Breast epithelium (tissue), 4 donors: ENCODE measurements around the gene MBD3L1. TPM values are rescaled to one million over a fixed set of nuclear protein-coding genes. Genes with fewer than 3 reads are reported as not detected.

Source experiments
- DNase-seq, 2 donors: peaks; one replicate each; pipeline ENCODE4 v3.0.0-alpha.2; 2019; ENCODE audit warnings: low spot score in 2 of 2
- H3K27ac ChIP-seq, 2 donors: fragments of 200-600 bp; sonication (generic) in 1 of 2; one replicate each; pipeline ENCODE4 v1.5.1; 2016 to 2019; ENCODE audit warnings: mild to moderate bottlenecking in 1 of 2
- H3K27me3 ChIP-seq, 2 donors: fragments of 200-600 bp; sonication (generic) in 1 of 2; one replicate each; pipeline versions ENCODE4 v1.5.1 to v1.6.0; 2017 to 2019; ENCODE audit warnings: control low read depth in 1 of 2, mild to moderate bottlenecking in 1 of 2
- H3K36me3 ChIP-seq: fragments of 200-600 bp; one replicate; pipeline ENCODE4 v1.5.1; 2019
- H3K4me1 ChIP-seq, 2 donors: fragments of 200-600 bp; sonication (generic); one replicate each; pipeline ENCODE4 v1.5.1; 2016 to 2019; ENCODE audit warnings: control low read depth in 1 of 2
- H3K4me3 ChIP-seq, 3 donors: fragments of 200-600 bp; sonication (generic); 1 replicate in 2 of 3; 2 replicates in 1 of 3; pipeline ENCODE4 v1.5.1; 2016 to 2019; ENCODE audit warnings: mild to moderate bottlenecking in 3 of 3, moderate library complexity in 2 of 3
- H3K9me3 ChIP-seq, 2 donors: fragments of 200-600 bp; sonication (generic) in 1 of 2; one replicate each; pipeline ENCODE4 v1.5.1; 2016 to 2019; ENCODE audit warnings: control low read depth in 1 of 2
- CTCF ChIP-seq, 3 donors: fragments of 450-650 bp; IDR thresholded peaks; one replicate each; pipeline ENCODE4 v1.5.1; 2016 to 2017; ENCODE audit warnings: antibody characterized with exemption in 3 of 3, mild to moderate bottlenecking in 3 of 3, moderate library complexity in 3 of 3
- POLR2A ChIP-seq: fragments of 450-650 bp; IDR thresholded peaks from one replicate; pipeline ENCODE4 v1.6.1; 2016; ENCODE audit warnings: antibody characterized with exemption, mild to moderate bottlenecking, moderate library complexity
- POLR2AphosphoS5 ChIP-seq, 3 donors: sonication (generic); formaldehyde crosslinking; IDR thresholded peaks; one replicate each; pipeline ENCODE4 v1.6.1; 2017; ENCODE audit warnings: antibody characterized with exemption in 3 of 3
- intact Hi-C: fragments of 100-400 bp; cut with DNase I; formaldehyde crosslinking; loops from one replicate; pipeline ENCODE4 v1.15.1; 2023; ENCODE audit warnings: low total_unique reads
- total RNA-seq, 3 donors: library from RNA; depleted of rRNA; stranded (reverse); fragments of >200 nt; gene quantifications; one replicate each; pipeline ENCODE4 v1.1.0, GENCODE V29; 2016

The MBD3L1 gene
- total RNA-seq, 3 donors from 2014 or later = not detected

GRCh38 chr19:8840708-8841107, 8.5 kb downstream of the MBD3L1 start:
- no peaks in the 10 kb centered on the region for H3K4me1 ChIP-seq
- H3K9me3 ChIP-seq = no peaks in the 10 kb centered on the region
- TF ChIP-seq POLR2A (no peak), CTCF (IDR thresholded peaks at IDR 0.05) (no peak), POLR2AphosphoS5 (IDR thresholded peaks at IDR 0.05) (no peak)
- no peak for DNase-seq
- intact Hi-C loops = no loop called here
- no peak overlapping the region for H3K27ac ChIP-seq
- H3K27me3 ChIP-seq = no peaks in the 10 kb centered on the region
- no peaks in the 10 kb centered on the region for H3K36me3 ChIP-seq
- no peak overlapping the region for H3K4me3 ChIP-seq

DNA sequence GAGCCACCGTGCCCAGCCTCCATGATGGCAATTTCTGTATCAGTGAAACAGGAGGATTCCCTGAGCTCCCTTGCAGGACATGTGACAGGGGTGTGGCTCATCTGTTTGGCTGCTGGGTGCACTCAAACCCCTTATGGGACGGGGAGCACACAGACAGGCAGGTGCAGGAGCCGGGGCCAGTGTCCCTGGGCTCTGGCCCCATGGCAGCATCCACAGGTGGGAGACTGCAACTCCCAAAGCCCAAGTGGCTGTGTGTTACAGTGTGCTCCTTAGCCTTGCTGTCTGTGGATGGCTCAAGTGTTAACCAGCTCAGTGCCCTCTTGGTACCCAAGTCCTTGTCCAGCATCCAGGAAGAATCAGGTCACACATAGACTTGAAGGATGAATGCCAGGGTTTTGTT, 14.6 kb downstream of the MBD3L1 start:
- no peak overlapping the region for H3K4me3 ChIP-seq
- no peaks in the 10 kb centered on the region for H3K27me3 ChIP-seq
- H3K4me1 ChIP-seq = no peaks in the 10 kb centered on the region
- H3K27ac ChIP-seq = no peak overlapping the region
- peaks cover 6% of the 10 kb centered on the region for H3K36me3 ChIP-seq
- H3K9me3 ChIP-seq = peaks cover 4 to 26% of the 10 kb centered on the region in 2 donors
- intact Hi-C loops = no loop called here
- no peak for DNase-seq
- TF ChIP-seq POLR2A = no peak
- no peak for TF ChIP-seq POLR2AphosphoS5 (IDR thresholded peaks at IDR 0.05)

GRCh38 chr19:8849232-8849631, 17.1 kb downstream of the MBD3L1 start:
- Histone ChIP-seq H3K36me3 (peaks cover 6% of the 10 kb centered on the region), H3K4me3 (no peak overlapping the region), H3K27ac (no peak overlapping the region), H3K9me3 (peaks cover 4 to 26% of the 10 kb centered on the region in 2 donors), H3K4me1 (no peaks in the 10 kb centered on the region), H3K27me3 (no peaks in the 10 kb centered on the region)
- TF ChIP-seq CTCF (IDR thresholded peaks at IDR 0.05) (no peak), POLR2AphosphoS5 (IDR thresholded peaks at IDR 0.05) (no peak), POLR2A (no peak)
- intact Hi-C loops = no loop called here
- DNase-seq = no peak

DNA sequence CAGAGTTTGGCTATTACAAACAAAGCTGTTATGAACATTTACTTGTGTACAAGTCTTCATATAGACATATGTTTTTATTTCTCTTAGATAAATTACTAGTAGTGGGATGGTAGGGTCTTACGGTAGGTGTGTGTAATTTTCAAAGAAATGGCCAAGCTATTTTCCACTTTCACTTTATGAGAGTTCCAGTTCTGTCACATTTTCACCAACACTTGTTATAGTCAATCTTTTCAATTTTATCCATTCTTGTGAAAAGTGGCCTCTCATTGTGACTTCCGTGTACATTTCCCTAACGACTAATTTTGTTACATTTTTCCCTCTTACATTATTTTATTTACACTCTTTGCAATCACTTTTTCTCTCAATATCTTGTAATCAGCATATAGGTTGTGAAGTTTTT, 18.3 kb downstream of the MBD3L1 start:
- Histone ChIP-seq H3K27me3 (no peaks in the 10 kb centered on the region), H3K27ac (no peak overlapping the region), H3K36me3 (peaks cover 6% of the 10 kb centered on the region), H3K4me1 (no peaks in the 10 kb centered on the region), H3K9me3 (peaks cover 4 to 26% of the 10 kb centered on the region in 2 donors), H3K4me3 (no peak overlapping the region)
- TF ChIP-seq POLR2A = no peak
- TF ChIP-seq CTCF (IDR thresholded peaks at IDR 0.05) = no peak
- no peak for TF ChIP-seq POLR2AphosphoS5 (IDR thresholded peaks at IDR 0.05)
- DNase-seq = no peak
- intact Hi-C loops = no loop called here

- Histone ChIP-seq H3K4me3 (no peak overlapping the region), H3K36me3 (no peaks in the 10 kb centered on the region), H3K4me1 (no peaks in the 10 kb centered on the region), H3K9me3 (no peaks in the 10 kb centered on the region), H3K27me3 (peaks cover 0 to 5% of the 10 kb centered on the region in 2 donors), H3K27ac (no peak overlapping the region)
- TF ChIP-seq POLR2A = no peak
- TF ChIP-seq POLR2AphosphoS5 (IDR thresholded peaks at IDR 0.05) = no peak
- no peak for TF ChIP-seq CTCF (IDR thresholded peaks at IDR 0.05)
- DNase-seq = no peak
- intact Hi-C loops = loop anchor here (1.0 kb wide), 1 partner anchor 23 kb away; no protein-coding TSS in a partner anchor
Observed at GRCh38 chr19:8858260-8858659, 26.1 kb downstream of the MBD3L1 start.

DNA sequence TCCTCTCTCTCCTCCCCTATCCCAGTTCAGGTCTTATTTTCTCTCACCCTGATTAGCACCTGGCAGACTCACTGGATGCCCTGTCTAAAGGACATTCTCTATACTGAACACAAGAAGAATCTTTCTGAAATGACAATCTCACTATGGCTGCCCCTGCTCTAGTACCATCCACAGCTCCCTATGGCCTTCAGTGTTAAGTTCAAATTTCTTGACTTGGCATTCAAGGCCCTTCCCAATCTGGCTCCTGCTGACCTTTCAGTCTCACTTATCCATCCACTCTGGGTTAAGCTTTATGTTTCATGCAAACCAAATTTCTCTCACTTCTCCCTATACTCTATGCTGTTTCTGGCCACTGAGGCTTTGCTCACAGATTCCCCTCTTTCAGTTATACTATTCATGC, 34.2 kb downstream of the MBD3L1 start:
- Histone ChIP-seq H3K4me1 (no peaks in the 10 kb centered on the region), H3K9me3 (no peaks in the 10 kb centered on the region), H3K4me3 (no peak overlapping the region), H3K36me3 (no peaks in the 10 kb centered on the region), H3K27ac (no peak overlapping the region), H3K27me3 (peaks cover 0 to 5% of the 10 kb centered on the region in 2 donors)
- no peak for DNase-seq
- intact Hi-C loops = no loop called here
- TF ChIP-seq CTCF (IDR thresholded peaks at IDR 0.05) (no peak), POLR2A (no peak), POLR2AphosphoS5 (IDR thresholded peaks at IDR 0.05) (no peak)
